CD4-positive, alpha-beta T cell treated with Interleukin-6 at 100 ng/mL for 8 hours (primary cell): ENCODE data around the gene KLF16.
"Not testable (repeated sequence)": the region's sequence is repeated elsewhere in the genome, so short reads cannot be mapped to it uniquely, and the experiment has no call there.

Experiments
- DNase-seq: peaks from one replicate; pipeline ENCODE4 v3.0.0-alpha.2; 2020; ENCODE audit warnings: mixed read lengths, low spot score

Gene KLF16

GRCh38 chr19:1884291-1884718 lies 20.9 kb upstream of the KLF16 start:
- DNase-seq: no peak

- DNase-seq: no peak
Measured at GRCh38 chr19:1883784-1884183, 20.4 kb upstream of the KLF16 start.

- DNase-seq: no peak
Measured at GRCh38 chr19:1882786-1883692, 19.7 kb upstream of the KLF16 start.

- DNase-seq: peak; percentile 82
Measured at GRCh38 chr19:1882089-1882785, 18.9 kb upstream of the KLF16 start.

DNA sequence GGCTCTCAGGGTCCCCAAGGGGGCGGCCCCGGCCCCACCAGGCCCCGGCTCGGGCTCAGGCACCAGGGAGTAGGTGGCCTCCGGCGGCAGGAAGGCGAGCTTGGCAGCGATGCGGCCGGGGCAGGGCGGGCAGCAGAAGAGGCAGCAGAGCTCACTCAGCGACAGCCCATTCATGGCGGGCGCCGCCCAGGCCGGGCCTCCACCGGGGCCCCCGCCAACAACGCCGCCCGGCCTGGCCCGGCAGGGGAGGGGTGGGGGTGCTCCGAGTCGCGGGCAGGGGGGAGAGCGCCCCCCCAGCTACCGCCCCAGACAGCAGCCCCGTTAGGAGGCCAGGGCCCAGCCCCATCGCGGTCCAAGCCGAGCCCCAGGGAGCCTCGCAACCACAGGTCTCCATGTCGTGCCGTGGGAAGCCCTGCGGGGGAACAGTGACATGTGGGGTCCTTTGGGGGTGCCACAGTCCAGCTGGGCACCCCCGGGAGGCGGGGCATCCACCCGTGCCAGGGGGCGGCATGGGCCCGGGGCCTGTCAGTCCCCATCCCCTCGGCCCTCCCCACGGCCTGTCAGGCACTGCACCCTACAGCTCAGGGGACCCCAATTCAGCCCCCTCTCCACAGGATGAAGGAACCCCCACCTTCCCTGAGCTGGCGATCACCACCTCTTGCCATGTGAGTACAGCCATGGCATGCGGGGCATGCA lies 18.2 kb upstream of the KLF16 start:
- not testable (repeated sequence) for DNase-seq

GRCh38 chr19:1880611-1881392 lies 17.4 kb upstream of the KLF16 start:
- no peak for DNase-seq

GRCh38 chr19:1879982-1880381 lies 16.6 kb upstream of the KLF16 start:
- DNase-seq: not testable (repeated sequence)

DNA sequence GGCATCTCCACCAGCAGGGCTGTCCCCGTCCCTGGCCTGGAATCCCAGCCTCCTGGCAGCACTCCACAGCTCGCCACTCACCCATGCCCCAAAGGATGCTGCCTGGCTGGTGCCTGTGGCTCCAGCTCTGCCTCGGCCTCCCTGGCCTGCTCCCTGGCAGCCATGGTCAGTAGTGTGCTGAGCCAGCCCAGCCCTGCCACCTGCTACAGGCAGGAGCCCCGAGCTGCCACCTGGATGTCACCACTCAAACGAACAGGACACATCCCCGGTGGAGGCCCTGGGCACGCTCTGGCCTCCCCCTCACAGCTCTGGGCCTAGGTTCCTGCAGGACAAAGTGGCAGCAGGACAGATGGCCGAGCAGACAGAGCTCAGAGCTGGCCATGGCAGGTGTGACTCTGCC lies 15.2 kb upstream of the KLF16 start:
- not testable (repeated sequence) for DNase-seq

- DNase-seq: not testable (repeated sequence)
Measured at GRCh38 chr19:1877280-1877660, 13.9 kb upstream of the KLF16 start.

- DNase-seq: not testable (repeated sequence)
Measured at GRCh38 chr19:1876496-1877279, 13.3 kb upstream of the KLF16 start.

DNA sequence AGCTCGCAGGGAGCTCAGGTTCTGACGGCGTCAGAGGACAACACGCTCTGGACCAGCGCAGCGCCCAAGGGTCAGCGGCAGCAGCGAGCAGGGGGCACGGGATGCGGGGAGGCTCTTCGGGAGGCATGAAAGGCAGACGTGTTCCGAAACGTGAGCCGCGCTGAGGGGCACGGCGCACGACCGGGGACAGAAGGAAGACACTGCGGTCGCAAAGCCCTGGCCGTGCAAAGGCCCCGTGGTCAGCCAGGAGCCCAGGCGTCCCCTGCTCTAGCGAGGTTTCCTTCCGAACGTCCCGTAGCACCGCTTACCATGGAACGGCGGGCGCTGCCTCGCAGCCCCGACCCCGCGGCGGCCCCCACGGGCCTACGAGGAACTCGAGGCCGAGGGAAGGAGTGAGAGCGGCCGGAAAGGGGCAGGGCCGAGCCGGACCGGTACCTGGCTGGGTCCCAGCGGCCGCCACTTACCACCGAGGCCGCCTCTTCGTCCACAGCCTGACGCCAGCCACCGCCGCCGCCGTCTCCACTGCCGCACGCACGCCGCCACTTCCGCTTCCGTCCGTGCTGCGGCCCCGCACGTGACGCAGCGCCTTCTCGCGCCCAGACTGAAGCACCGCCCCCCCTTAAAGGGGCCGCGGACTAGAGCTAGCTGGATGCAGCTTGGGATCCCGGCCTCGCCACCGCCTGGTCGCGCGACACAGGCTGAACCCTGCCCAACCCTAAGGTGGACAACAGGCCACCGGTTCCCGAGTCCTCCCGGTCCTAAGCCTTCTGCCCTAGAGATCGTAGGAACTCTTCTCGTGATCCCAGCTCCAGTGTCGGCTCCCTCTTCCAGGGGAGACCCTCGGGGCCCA lies 12.5 kb upstream of the KLF16 start:
- DNase-seq: peak; percentile 84

DNA sequence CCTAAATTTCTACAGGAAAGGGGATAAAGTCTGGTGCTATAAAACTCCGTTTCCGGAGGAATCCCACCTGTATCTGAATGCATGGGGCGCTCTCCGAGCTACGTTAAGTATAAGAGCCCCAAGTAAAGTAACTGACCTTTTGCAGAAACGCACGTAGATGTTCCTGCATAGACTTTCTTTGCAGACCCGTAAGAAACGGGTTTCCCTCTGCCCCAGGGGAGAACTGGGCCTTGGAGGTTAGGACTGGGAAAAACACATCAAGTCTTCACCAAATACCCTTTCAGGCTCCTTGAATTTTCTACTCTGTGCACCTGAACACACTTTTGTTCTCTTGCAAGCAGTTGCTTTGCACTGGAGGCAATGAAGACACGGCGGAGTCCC lies 11.9 kb upstream of the KLF16 start:
- not testable (repeated sequence) for DNase-seq

DNA sequence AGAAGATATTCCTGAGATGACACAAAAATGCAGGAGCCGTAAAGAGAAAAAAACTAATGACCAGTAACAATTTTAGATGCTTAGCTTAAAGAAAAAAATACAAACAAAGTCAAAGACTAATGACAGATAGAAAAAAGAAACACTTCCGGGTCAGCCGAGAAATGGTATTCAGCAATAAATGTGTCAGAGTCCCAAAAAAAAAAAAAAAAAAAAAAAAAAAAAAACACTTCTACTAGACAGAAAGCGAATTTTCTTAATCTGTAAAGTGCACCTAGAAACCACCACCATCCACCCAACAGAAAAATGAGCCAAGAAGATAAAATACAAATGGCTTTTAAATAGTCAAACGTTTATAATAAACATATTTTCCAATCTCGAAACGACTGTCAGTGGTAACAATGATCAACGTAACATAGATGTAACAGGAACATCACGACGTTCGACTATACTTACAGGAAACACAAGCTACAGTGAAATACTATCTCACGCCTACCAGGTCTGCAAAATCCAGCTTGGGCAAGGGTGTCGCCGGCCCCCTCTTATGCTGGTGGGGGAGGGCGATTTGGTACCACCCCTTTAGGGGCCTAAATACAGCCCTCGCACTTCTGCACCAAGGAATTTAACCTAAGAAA lies 11.3 kb upstream of the KLF16 start:
- DNase-seq: no peak

- no peak for DNase-seq
Measured at GRCh38 chr19:1873524-1874473, 10.4 kb upstream of the KLF16 start.

- DNase-seq: no peak
Measured at GRCh38 chr19:1872807-1873523, 9.6 kb upstream of the KLF16 start.

- DNase-seq: no peak
Measured at GRCh38 chr19:1871630-1872029, 8.3 kb upstream of the KLF16 start.

- DNase-seq: no peak
Measured at GRCh38 chr19:1871140-1871597, 7.8 kb upstream of the KLF16 start.

DNA sequence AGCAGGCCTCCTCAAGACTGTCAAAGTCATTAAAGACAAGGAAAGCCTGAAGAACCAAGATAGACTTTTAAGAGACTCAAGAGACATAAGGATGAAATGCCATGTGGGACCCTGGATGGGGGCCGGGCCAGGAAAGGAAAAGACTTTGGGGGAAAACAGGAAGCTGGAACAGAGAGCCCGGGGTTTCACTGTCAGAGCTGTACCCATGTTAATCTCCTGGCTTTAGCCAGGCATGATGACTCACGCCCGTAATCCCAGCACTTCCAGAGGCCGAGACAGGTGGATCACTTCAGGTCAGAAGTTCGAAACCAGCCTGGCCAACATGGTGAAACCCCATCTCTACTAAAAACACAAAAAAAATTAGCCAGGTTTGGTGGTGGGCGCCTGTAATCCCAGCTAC lies 5.6 kb upstream of the KLF16 start:
- DNase-seq: no peak
